GM21528 (cell line): ENCODE measurements around the gene RERE.

ENCODE experiments used
- ATAC-seq: cut with Tn5 transposase; IDR thresholded peaks from one replicate; pipeline ENCODE4 v1.9.1; 2021; ENCODE audit warnings: mild to moderate bottlenecking, moderate library complexity; ENCODE audit not compliant: unreplicated experiment, low FRiP score

The RERE gene

GRCh38 chr1:8419861-8420260, 397.6 kb downstream of the RERE start:
- ATAC-seq = no peak

- no peak for ATAC-seq
Observed at GRCh38 chr1:8419172-8419571, 398.3 kb downstream of the RERE start.

- no peak for ATAC-seq
Observed at GRCh38 chr1:8418301-8418700, 399.1 kb downstream of the RERE start.

- no peak for ATAC-seq
Observed at GRCh38 chr1:8417625-8418024, 399.8 kb downstream of the RERE start.

GRCh38 chr1:8416881-8417280, 400.6 kb downstream of the RERE start:
- ATAC-seq = no peak

- ATAC-seq = no peak
Observed at GRCh38 chr1:8415526-8416278, 401.7 kb downstream of the RERE start.

GRCh38 chr1:8412183-8412831, 405.1 kb downstream of the RERE start:
- ATAC-seq = no peak

- no peak for ATAC-seq
Observed at GRCh38 chr1:8411803-8412182, 405.6 kb downstream of the RERE start.

- ATAC-seq = no peak
Observed at GRCh38 chr1:8410791-8411190, 406.6 kb downstream of the RERE start.

GRCh38 chr1:8409606-8410005, 407.8 kb downstream of the RERE start:
- no peak for ATAC-seq

GRCh38 chr1:8409106-8409505, 408.3 kb downstream of the RERE start:
- ATAC-seq = no peak

GRCh38 chr1:8408151-8408839, 409.1 kb downstream of the RERE start:
- no peak for ATAC-seq

- ATAC-seq = no peak
Observed at GRCh38 chr1:8407652-8408051, 409.8 kb downstream of the RERE start.

GRCh38 chr1:8406960-8407359, 410.5 kb downstream of the RERE start:
- ATAC-seq = no peak

- no peak for ATAC-seq
Observed at GRCh38 chr1:8406011-8406410, 411.4 kb downstream of the RERE start.

GRCh38 chr1:8404460-8405370, 412.7 kb downstream of the RERE start:
- ATAC-seq = no peak

GRCh38 chr1:8402109-8402710, 415.2 kb downstream of the RERE start:
- ATAC-seq = no peak

- ATAC-seq = no peak
Observed at GRCh38 chr1:8398677-8399076, 418.8 kb downstream of the RERE start.

- peak; percentile 16 for ATAC-seq
Observed at GRCh38 chr1:8398086-8398485, 419.4 kb downstream of the RERE start.

- peak; percentile 64 for ATAC-seq
Observed at GRCh38 chr1:8397511-8397910, 419.9 kb downstream of the RERE start.
